Erythroblast (primary cell): Measurements from ENCODE around the gene ZBTB43.

Source experiments
- GATA1 ChIP-seq: IDR thresholded peaks from 2 replicates; pipeline ENCODE4 v1.6.1; 2011; ENCODE audit warnings: low read depth, mild to moderate bottlenecking, control low read depth, low read length, moderate library complexity
- POLR2A ChIP-seq: IDR thresholded peaks from 2 replicates; pipeline ENCODE4 v1.6.1; 2011; ENCODE audit warnings: mild to moderate bottlenecking, low read length

DNA sequence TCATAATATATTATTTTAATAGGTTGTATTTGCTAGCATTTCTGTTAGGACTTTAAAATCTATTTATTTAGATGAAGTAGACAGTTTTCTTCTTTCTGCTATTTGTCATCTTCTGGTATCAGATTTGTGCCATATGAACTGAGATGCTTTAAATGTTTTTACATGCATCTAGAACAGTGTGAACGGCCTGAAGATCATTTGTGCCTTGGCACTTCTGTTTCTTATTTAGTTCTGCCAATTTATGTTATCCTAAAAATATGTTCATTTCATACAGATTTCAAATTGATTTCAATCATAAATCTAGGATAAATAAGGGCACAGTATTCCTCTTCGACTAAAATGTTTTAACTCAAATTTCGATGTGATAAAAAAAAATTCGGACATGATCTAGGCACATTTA is 71.7 kb downstream of the ZBTB43 start:
- TF ChIP-seq POLR2A (no peak), GATA1 (no peak)
